Neural progenitor cell (in vitro differentiated cells): ENCODE results near the gene OR8A1.

Experiments
- EZH2 ChIP-seq: fragments of 200-600 bp; sonication (generic); IDR thresholded peaks from 2 replicates; pipeline ENCODE4 v1.6.1; 2017; ENCODE audit warnings: antibody characterized with exemption, mild to moderate bottlenecking, moderate library complexity
- EZH2phosphoT487 ChIP-seq: fragments of 200-600 bp; sonication (generic); IDR thresholded peaks from 2 replicates; pipeline ENCODE4 v1.6.1; 2017; ENCODE audit warnings: antibody characterized with exemption
- TF ChIP-seq, protein P1 (sequence below): fragments of 200-600 bp; sonication (generic); IDR thresholded peaks from 2 replicates; pipeline ENCODE4 v1.5.1; 2017; ENCODE audit warnings: antibody characterized with exemption, mild to moderate bottlenecking

- TF ChIP-seq, protein P1, sequence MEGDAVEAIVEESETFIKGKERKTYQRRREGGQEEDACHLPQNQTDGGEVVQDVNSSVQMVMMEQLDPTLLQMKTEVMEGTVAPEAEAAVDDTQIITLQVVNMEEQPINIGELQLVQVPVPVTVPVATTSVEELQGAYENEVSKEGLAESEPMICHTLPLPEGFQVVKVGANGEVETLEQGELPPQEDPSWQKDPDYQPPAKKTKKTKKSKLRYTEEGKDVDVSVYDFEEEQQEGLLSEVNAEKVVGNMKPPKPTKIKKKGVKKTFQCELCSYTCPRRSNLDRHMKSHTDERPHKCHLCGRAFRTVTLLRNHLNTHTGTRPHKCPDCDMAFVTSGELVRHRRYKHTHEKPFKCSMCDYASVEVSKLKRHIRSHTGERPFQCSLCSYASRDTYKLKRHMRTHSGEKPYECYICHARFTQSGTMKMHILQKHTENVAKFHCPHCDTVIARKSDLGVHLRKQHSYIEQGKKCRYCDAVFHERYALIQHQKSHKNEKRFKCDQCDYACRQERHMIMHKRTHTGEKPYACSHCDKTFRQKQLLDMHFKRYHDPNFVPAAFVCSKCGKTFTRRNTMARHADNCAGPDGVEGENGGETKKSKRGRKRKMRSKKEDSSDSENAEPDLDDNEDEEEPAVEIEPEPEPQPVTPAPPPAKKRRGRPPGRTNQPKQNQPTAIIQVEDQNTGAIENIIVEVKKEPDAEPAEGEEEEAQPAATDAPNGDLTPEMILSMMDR = no peak
- TF ChIP-seq EZH2phosphoT487 = no peak
- no peak for TF ChIP-seq EZH2
Observed at GRCh38 chr11:124610295-124610694, 40.5 kb downstream of the OR8A1 start.
